Endothelial cell of umbilical vein (primary cell): ENCODE results near the gene TSACC. TPM values are rescaled to one million over a fixed set of nuclear protein-coding genes. Genes with fewer than 3 reads are reported as not detected.

ENCODE experiments used
- Bru-seq: library from RNA; stranded (reverse); fragments of 400-500 nt; gene quantifications from one replicate; lab custom pipeline; 2021; lab: Mats Ljungman, UMichigan
- BruChase-seq, 2 experiments: library from RNA; stranded (reverse); fragments of 400-500 nt; gene quantifications; one replicate each; lab custom pipeline; 2021; lab: Mats Ljungman, UMichigan
- BruUV-seq: library from RNA; stranded (reverse); fragments of 400-500 nt; replicated peaks from 2 replicates; lab custom pipeline; 2021; lab: Mats Ljungman, UMichigan
- CTCF ChIA-PET: fragments of 300-600, 350-600 bp; sonication (Branson Sonifier 250); formaldehyde crosslinking; loops from one replicate; lab custom pipeline; 2021; ENCODE audit warnings: antibody characterized with exemption, inconsistent platforms; lab: Charles Lee
- POLR2A ChIA-PET: fragments of 300-600, 350-600 bp; sonication (Branson Sonifier 250); formaldehyde crosslinking; loops from one replicate; lab custom pipeline; 2021; ENCODE audit warnings: antibody characterized with exemption, inconsistent platforms; lab: Charles Lee
- DNase-seq: peaks from one replicate; pipeline ENCODE4 v3.0.0-alpha.2; 2011; ENCODE audit warnings: low read depth, low spot score
- FAIRE-seq: peaks from 2 replicates; lab custom pipeline; 2011; peaks lifted over from hg19 to GRCh38; lab: Jason Lieb, UNC
- H2AFZ ChIP-seq: 2 replicates; pipeline ENCODE4 v1.6.0; 2012; ENCODE audit warnings: low read depth, low read length, control low read depth, inconsistent platforms
- H3K27ac ChIP-seq: 2 replicates; pipeline ENCODE4 v1.5.1; 2011; ENCODE audit warnings: low read depth, mild to moderate bottlenecking, control low read depth, low read length, moderate library complexity; ENCODE audit not compliant: insufficient read depth
- H3K27me3 ChIP-seq, 2 experiments: 2 replicates each; pipeline versions ENCODE4 v1.6.0 to v1.6.1; 2011; ENCODE audit warnings: low read length in 2 of 2, mixed read lengths in 1 of 2; ENCODE audit not compliant: control insufficient read depth in 2 of 2, insufficient read depth in 2 of 2
- H3K36me3 ChIP-seq, 2 experiments: 2 replicates in 1 of 2; 3 replicates in 1 of 2; pipeline ENCODE4 v1.5.1; 2011; ENCODE audit warnings: low read length in 2 of 2, mild to moderate bottlenecking in 1 of 2, moderate library complexity in 1 of 2; ENCODE audit not compliant: control insufficient read depth in 2 of 2, insufficient read depth in 2 of 2; ENCODE audit errors: extremely low read depth in 1 of 2
- H3K4me1 ChIP-seq: 3 replicates; pipeline ENCODE4 v1.5.1; 2011; ENCODE audit warnings: mild to moderate bottlenecking, low read length; ENCODE audit not compliant: control insufficient read depth, insufficient read depth; ENCODE audit errors: extremely low read depth
- H3K4me2 ChIP-seq: 2 replicates; pipeline ENCODE4 v1.6.1; 2011; ENCODE audit warnings: low read length, control low read depth, mixed read lengths; ENCODE audit not compliant: insufficient read depth
- H3K4me3 ChIP-seq, 3 experiments: fragments of 200-600 bp in 1 of 3; sonication (generic), shearing (Covaris generic) in 1 of 3; replicated peaks in 1 of 3; 2 replicates each; pipeline ENCODE4 v1.5.1; 2011 to 2016; ENCODE audit warnings: control low read depth in 3 of 3, low read length in 3 of 3, mild to moderate bottlenecking in 2 of 3, inconsistent platforms in 1 of 3, low read depth in 1 of 3, moderate library complexity in 1 of 3; ENCODE audit not compliant: insufficient read depth in 1 of 3
- H3K79me2 ChIP-seq: 2 replicates; pipeline ENCODE4 v1.6.0; 2012; ENCODE audit warnings: low read length, inconsistent platforms; ENCODE audit not compliant: control insufficient read depth, insufficient read depth
- H3K9ac ChIP-seq: replicated peaks from 2 replicates; pipeline ENCODE3; 2011; ENCODE audit warnings: low read length, control low read depth; ENCODE audit not compliant: insufficient read depth; ENCODE audit errors: extremely low read depth
- H3K9me1 ChIP-seq: replicated peaks from 3 replicates; pipeline ENCODE4 v1.6.0; 2011; ENCODE audit warnings: mild to moderate bottlenecking, low read length; ENCODE audit not compliant: control insufficient read depth, insufficient read depth; ENCODE audit errors: extremely low read depth
- H3K9me3 ChIP-seq: replicated peaks from 2 replicates; pipeline ENCODE4 v1.5.1; 2012; ENCODE audit warnings: low read length, inconsistent platforms; ENCODE audit not compliant: control insufficient read depth, insufficient read depth
- H4K20me1 ChIP-seq: replicated peaks from 2 replicates; pipeline ENCODE3; 2011; ENCODE audit warnings: mild to moderate bottlenecking, low read length; ENCODE audit not compliant: control insufficient read depth, insufficient read depth; ENCODE audit errors: extremely low read depth
- CTCF ChIP-seq, 2 donors: IDR thresholded peaks; 1 replicate in 1 of 2; 2 replicates in 1 of 2; pipeline ENCODE4 v1.5.1; 2011; ENCODE audit warnings: low read length in 2 of 2, mild to moderate bottlenecking in 2 of 2, moderate library complexity in 2 of 2, control low read depth in 1 of 2, inconsistent platforms in 1 of 2, low read depth in 1 of 2; ENCODE audit not compliant: insufficient read depth in 1 of 2; ENCODE audit errors: extremely low read depth in 1 of 2
- JUN ChIP-seq: IDR thresholded peaks from 2 replicates; pipeline ENCODE4 v1.6.1; 2011; ENCODE audit warnings: borderline replicate concordance, low read depth; ENCODE audit not compliant: insufficient read length, insufficient read depth
- MAX ChIP-seq: IDR thresholded peaks from 2 replicates; pipeline ENCODE4 v1.6.1; 2011; ENCODE audit not compliant: insufficient read depth, insufficient read length
- MYC ChIP-seq: IDR thresholded peaks from one replicate; pipeline ENCODE4 v1.6.1; 2011; ENCODE audit warnings: mild to moderate bottlenecking, low read depth, low read length
- POLR2A ChIP-seq: IDR thresholded peaks from 2 replicates; pipeline ENCODE4 v1.6.1; 2012; ENCODE audit warnings: low read depth, mild to moderate bottlenecking, control low read depth, low read length
- POLR2AphosphoS5 ChIP-seq: IDR thresholded peaks from 2 replicates; pipeline ENCODE4 v1.6.1; 2012; ENCODE audit warnings: low read depth, mild to moderate bottlenecking, control low read depth, low read length, moderate library complexity; ENCODE audit not compliant: insufficient read depth
- dilution Hi-C: fragments of 300-500 bp; cut with MboI; formaldehyde crosslinking; loops from one replicate; pipeline ENCODE4 v1.15.0; 2019; ENCODE audit warnings: low sequenced_read_pairs; ENCODE audit not compliant: extremely low pct_ligation_motif_present
- intact Hi-C: fragments of 100-400 bp; cut with micrococcal nuclease; formaldehyde crosslinking; loops from one replicate; pipeline ENCODE4 v1.10.0; 2022
- long read RNA-seq: library from polyadenylated mRNA; stranded (forward); transcript quantifications from one replicate; pipeline ENCODE4 v2.0.0, GENCODE V29; 2021
- polyA minus RNA-seq, 3 experiments: library from RNA; depleted of rRNA, polyadenylated mRNA; stranded (reverse); fragments of >200 nt; gene quantifications; 1 replicate in 1 of 3; 2 replicates in 2 of 3; pipeline ENCODE4 v1.2.3, GENCODE V29; 2011
- polyA plus RNA-seq, 4 experiments: library from polyadenylated mRNA; depleted of rRNA in 3 of 4; stranded (reverse) in 3 of 4; unstranded in 1 of 4; fragments of >200 nt; gene quantifications; 2 replicates each; pipeline versions ENCODE4 v1.2.1 to v1.2.3, GENCODE V29; 2011 to 2012; ENCODE audit warnings: missing spikeins in 1 of 4
- total RNA-seq: library from RNA; stranded (reverse); gene quantifications from 2 replicates; pipeline ENCODE4 v1.2.3, GENCODE V29; 2021

The TSACC gene
- total RNA-seq, result 0.69 TPM in 1 of 2 replicates, not detected in the other
- polyA plus RNA-seq, result 0.38 and 0.94 TPM in 2 replicates
- 0.15 and 0.16 TPM in 2 replicates for polyA plus RNA-seq (2011; cell fraction: cytosol; rRNA removed)
- polyA plus RNA-seq (2011; cell fraction: nucleus; rRNA removed), result not detected in 2 replicates
- not detected in 2 replicates for polyA plus RNA-seq (2012)
- polyA minus RNA-seq, result not detected in 2 replicates
- not detected for polyA minus RNA-seq (2011; cell fraction: cytosol; rRNA and poly(A)+ RNA removed)
- not detected in 2 replicates for polyA minus RNA-seq (2011; cell fraction: nucleus; rRNA and poly(A)+ RNA removed)
- percentile 22 among the genes with signal in this experiment for Bru-seq, nascent RNA
- percentile 15 among the genes with signal in this experiment for BruChase-seq, experiment 1, labeled RNA remaining after a 6-hour chase
- percentile 8 among the genes with signal in this experiment for BruChase-seq, experiment 2, labeled RNA remaining after a 2-hour chase
- long read RNA-seq, partial matches to known transcripts, result 0 of 35 reads
- long read RNA-seq, other reads (novel, unspliced or antisense), result 35 of 35 reads

GRCh38 chr1:156338180-156338976 is at the start of gene TSACC, which contains the start of gene CCT3:
TSACC (plus strand) TSS chr1:156338526; CDS start chr1:156339758, 1,232 bp downstream.
CCT3 (minus strand) TSS chr1:156338292; CDS start chr1:156338184, 108 bp downstream.
- no peaks in the 10 kb centered on the region for H4K20me1 ChIP-seq
- TF ChIP-seq MYC (peak; percentile 86), MAX (peak; percentile 68), POLR2A (peak; percentile 93), JUN (no peak), CTCF (IDR thresholded peaks at IDR 0.05; ENCODE audit: extremely low read depth in 1 of 2, insufficient read depth in 1 of 2, low read depth in 1 of 2, low read length in 2 of 2) (no peak), POLR2AphosphoS5 (peak; percentile 92)
- ChIA-PET POLR2A (no interaction called here), CTCF (interaction anchor here (0.9 to 2.8 kb wide), 5 partner anchors 19 to 113 kb away, joined by 3 to 11 read pairs (median 9); no protein-coding TSS in a partner anchor)
- dilution Hi-C loops, result no loop called here
- H2AFZ ChIP-seq, result peak within 1 kb of the TSS; percentile 77
- intact Hi-C loops, result loop anchor here (1.0 to 10.0 kb wide), 3 partner anchors 44 to 254 kb away; partner anchors contain the start of gene MEX3A
- peak within 1 kb of the TSS; percentile 73 for H3K9ac ChIP-seq
- peaks cover 41% of the 10 kb centered on the region for H3K79me2 ChIP-seq
- peaks cover 12 to 13% of the 10 kb centered on the region in 2 experiments for H3K36me3 ChIP-seq
- peaks cover 2 to 3% of the 10 kb centered on the region in 2 experiments for H3K27me3 ChIP-seq
- H3K9me1 ChIP-seq, result no peaks in the 10 kb centered on the region
- peak; percentile 100 for DNase-seq
- H3K4me3 ChIP-seq, result peak within 1 kb of the TSS; percentile 57 to 92 (median 57)
- H3K9me3 ChIP-seq, result no peaks in the 10 kb centered on the region
- H3K4me1 ChIP-seq, result peaks cover 15% of the 10 kb centered on the region
- peak within 1 kb of the TSS; percentile 83 for H3K4me2 ChIP-seq
- peak; percentile 99 for FAIRE-seq
- BruUV-seq, result no TSS peak
- peak within 1 kb of the TSS; percentile 9 for H3K27ac ChIP-seq
